ENCODE results near the gene RBM4. TPM values are rescaled to one million over a fixed set of nuclear protein-coding genes. Genes with fewer than 3 reads are reported as not detected.

Gene RBM4
- total and polyA plus RNA-seq, 2 of the 13 experiments (the other 11 are each of a cell fraction or from before 2014, with no cell fraction given) = 126 to 136 TPM

- TF ChIP-seq ZNF501 (CRISPR knock-in tag; IDR thresholded peaks at IDR 0.05) (peak; percentile 79; the same call in 1 of the 2 replicates), GMEB2 (CRISPR knock-in tag; IDR thresholded peaks at IDR 0.05; ENCODE audit: low read depth) (no peak), PBX2 (CRISPR knock-in tag; IDR thresholded peaks at IDR 0.05) (peak; percentile 53), SKI (IDR thresholded peaks at IDR 0.05; ENCODE audit: partially characterized antibody) (peak; percentile 69), NFATC3 (CRISPR knock-in tag; IDR thresholded peaks at IDR 0.05) (peak; percentile 73; the same call in 1 of the 2 replicates), MIER3 (CRISPR knock-in tag; IDR thresholded peaks at IDR 0.05; ENCODE audit: borderline replicate concordance) (0 out of 2 replicates have a peak, but pooled peaks have one; percentile 13), ZBTB4 (CRISPR knock-in tag; IDR thresholded peaks at IDR 0.05; ENCODE audit: borderline replicate concordance) (peak; percentile 49; the same call in 1 of the 2 replicates), ZNF564 (CRISPR knock-in tag; IDR thresholded peaks at IDR 0.05) (0 out of 2 replicates have a peak, but pooled peaks have one; percentile 77), GMEB1 (CRISPR knock-in tag; IDR thresholded peaks at IDR 0.05; ENCODE audit: borderline replicate concordance) (peak; percentile 68; the same call in 1 of the 2 replicates), GLI4 (CRISPR knock-in tag; IDR thresholded peaks at IDR 0.05; ENCODE audit: borderline replicate concordance) (peak; percentile 27; the same call in 1 of the 2 replicates), NR1H2 (CRISPR knock-in tag; IDR thresholded peaks at IDR 0.05; ENCODE audit: borderline replicate concordance, low read depth) (0 out of 2 replicates have a peak, but pooled peaks have one; percentile 26), DBP (CRISPR knock-in tag; IDR thresholded peaks at IDR 0.05; ENCODE audit: not compliant biosample characterization) (peak; percentile 82), TAF1 (CRISPR knock-in tag; IDR thresholded peaks at IDR 0.05) (peak; percentile 97), ZNF574 (CRISPR knock-in tag; IDR thresholded peaks at IDR 0.05) (peak; percentile 62)
These were observed 21.9 kb upstream of the RBM4 start, which contains the start of gene RBM14 (continued) for GRCh38 chr11:66616379-66617154.

All from HepG2 (cell line).